Heart right ventricle (tissue), 16 donors: ENCODE results near the gene CHAC1. TPM values are rescaled to one million over a fixed set of nuclear protein-coding genes. Genes with fewer than 3 reads are reported as not detected.
A peak's percentile ranks its signal among the peaks of the same experiment; 100 is the strongest.

ENCODE experiments used
- ATAC-seq, 8 donors: fragments of 200-7000 bp; cut with Tn5 transposase; one replicate each; pipeline ENCODE4 v1.9.1; 2020; ENCODE audit warnings: mild to moderate bottlenecking in 8 of 8, moderate library complexity in 8 of 8, moderate number of reproducible peaks in 1 of 8
- DNase-seq, 2 donors: peaks; one replicate each; pipeline ENCODE4 v3.0.0-alpha.2; 2020
- H3K27ac ChIP-seq, 10 donors: fragments of 200-600 bp; sonication (generic) in 2 of 10; one replicate each; pipeline versions ENCODE4 v1.5.0 to v1.8.0; 2020 to 2022; ENCODE audit warnings: mild to moderate bottlenecking in 3 of 10
- H3K27me3 ChIP-seq, 7 donors: fragments of 200-600 bp; one replicate each; pipeline ENCODE4 v1.8.0; 2021 to 2022; ENCODE audit warnings: mild to moderate bottlenecking in 2 of 7
- H3K36me3 ChIP-seq, 9 donors: fragments of 200-600 bp; sonication (generic) in 1 of 9; one replicate each; pipeline versions ENCODE4 v1.5.0 to v1.8.0; 2020 to 2022; ENCODE audit warnings: mild to moderate bottlenecking in 2 of 9
- H3K4me1 ChIP-seq, 9 donors: fragments of 200-600 bp; sonication (generic) in 1 of 9; one replicate each; pipeline versions ENCODE4 v1.5.0 to v1.8.0; 2020 to 2022; ENCODE audit warnings: mild to moderate bottlenecking in 4 of 9
- H3K4me3 ChIP-seq, 10 donors: fragments of 200-600 bp; sonication (generic) in 2 of 10; one replicate each; pipeline versions ENCODE4 v1.5.0 to v1.8.0; 2020 to 2022; ENCODE audit warnings: mild to moderate bottlenecking in 7 of 10, moderate library complexity in 2 of 10
- H3K9me3 ChIP-seq, 11 donors: fragments of 200-600 bp in 10 of 11; sonication (generic) in 2 of 11; one replicate each; pipeline versions ENCODE4 v1.5.0 to v1.8.0; 2013 to 2022; ENCODE audit warnings: mild to moderate bottlenecking in 2 of 11, control low read depth in 1 of 11, moderate library complexity in 1 of 11
- WGBS, 2 donors: extraction: QIAGEN DNeasy Blood & Tissue Kit; methylation state at CpG; one replicate each; pipeline ENCODE4 v1.1.7; 2013; ENCODE audit warnings: inconsistent platforms in 1 of 2; 5-methylcytosine and 5-hydroxymethylcytosine counted together
- intact Hi-C, 10 donors: fragments of 100-400 bp; cut with DNase I; formaldehyde crosslinking; loops; one replicate each; pipeline versions ENCODE4 v1.11.1 to v1.14.2; 2022
- polyA plus RNA-seq, 2 donors: library from polyadenylated mRNA; stranded (reverse); fragments of 200-250 nt; gene quantifications; one replicate each; pipeline ENCODE4 v1.2.3, GENCODE V29; 2013
- total RNA-seq, 10 donors: library from RNA; stranded (reverse); fragmentation: NEBNext Ultra II Directional in 3 of 10; extraction: Animal tissue kit (Norgen Biotek cat#: 25700) in 3 of 10; gene quantifications; one replicate each; pipeline versions ENCODE4 v1.2.1 to v1.2.4, GENCODE V29; 2021 to 2023
- TF ChIP-seq, protein P1 (sequence below), 9 donors: fragments of 200-600 bp; sonication (generic) in 2 of 9; IDR thresholded peaks; one replicate each; pipeline versions ENCODE4 v1.5.0 to v1.8.0; 2021 to 2022; ENCODE audit warnings: antibody characterized with exemption in 9 of 9, mild to moderate bottlenecking in 5 of 9, moderate library complexity in 1 of 9
- donor health status: Arrhythmogenic right ventricular cardiomyopathy.
- donor health status: ischemic (EF 13 %, LVEDD 7.1; RV severe dilation, severe dysfunction).
- donor health status: healthy with polysubstance abuse.
- donor health status: DM: no; HTN: yes; CAD: no.
- donor health status: DM: no; HTN: no; CAD: no.
- donor health status: ischemic (EF 25% LVEDD 6.9; RV normal size, moderate dysfunction).
- donor health status: ischemic (EF 25% LVEDD 5.7; RV mildly dilated, moderate dysfunction).
- donor health status: healthy.
- donor health status: DM: yes; HTN: yes; CAD: no.
- donor health status: Ischemic cardiomyopathy.
- donor health status: ischemic (EF 35%, LVEDD 5.7; RV mildly dilated, moderate dysfunction).
- donor health status: nonischemic (EF 11% LVEDD 7.7; RV severe dilation, severe dysfunction).
- donor health status: DM: yes; HTN: yes; CAD: no.
- donor health status: PGD.
- donor health status: ischemic (EF 29% LVEDD 5.4; RV normal size, mild dysfunction).
- donor health status: nonischemic (EF 23%, LVEDD 6.1; RV moderate dilation, normal function).

The CHAC1 gene
- total and polyA plus RNA-seq, 12 donors, result 0.31 to 7.6 (median 1.7) TPM

DNA sequence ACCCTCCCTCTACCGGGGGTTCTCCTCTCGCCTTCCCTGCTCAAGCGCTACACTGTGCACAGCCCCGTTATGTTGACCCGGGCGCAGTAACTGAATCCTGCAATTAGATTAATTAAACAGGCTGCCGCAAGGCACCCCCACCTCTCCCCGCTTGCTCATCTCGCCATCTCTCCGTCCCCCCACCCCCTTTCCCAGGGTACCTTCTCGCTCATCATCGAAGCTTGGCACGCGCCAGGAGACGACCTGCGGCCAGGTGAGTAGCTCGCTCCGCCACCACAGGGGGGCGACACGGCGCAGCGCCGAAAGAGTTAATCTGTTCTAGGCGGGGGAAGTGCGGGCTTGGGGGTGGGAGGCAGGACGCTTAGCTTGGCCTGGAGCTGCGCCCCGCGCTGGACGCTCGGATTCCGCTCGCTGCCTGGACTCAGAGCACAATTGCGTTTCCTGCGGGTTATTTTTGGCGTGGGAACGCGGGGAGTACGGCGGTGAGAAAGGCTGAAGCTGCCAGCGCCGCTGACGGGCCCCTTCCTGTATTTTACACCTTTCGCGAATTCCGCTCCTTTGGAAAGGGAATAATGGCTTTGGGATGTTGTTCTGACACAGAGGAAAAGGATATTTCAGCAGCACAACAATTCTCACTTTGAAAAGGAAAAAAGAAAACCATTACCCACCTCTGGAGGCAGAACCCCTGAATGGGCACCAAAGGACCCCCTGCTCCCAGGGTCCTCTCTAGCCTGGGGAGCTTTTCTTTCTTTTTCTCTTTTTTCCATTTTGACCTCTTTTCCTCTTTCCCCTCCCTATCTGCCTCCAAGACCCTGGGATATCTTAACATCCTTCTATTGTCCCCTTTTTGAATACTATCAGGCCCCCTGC lies 22.6 kb upstream of the CHAC1 start:
- TF ChIP-seq, protein P1, sequence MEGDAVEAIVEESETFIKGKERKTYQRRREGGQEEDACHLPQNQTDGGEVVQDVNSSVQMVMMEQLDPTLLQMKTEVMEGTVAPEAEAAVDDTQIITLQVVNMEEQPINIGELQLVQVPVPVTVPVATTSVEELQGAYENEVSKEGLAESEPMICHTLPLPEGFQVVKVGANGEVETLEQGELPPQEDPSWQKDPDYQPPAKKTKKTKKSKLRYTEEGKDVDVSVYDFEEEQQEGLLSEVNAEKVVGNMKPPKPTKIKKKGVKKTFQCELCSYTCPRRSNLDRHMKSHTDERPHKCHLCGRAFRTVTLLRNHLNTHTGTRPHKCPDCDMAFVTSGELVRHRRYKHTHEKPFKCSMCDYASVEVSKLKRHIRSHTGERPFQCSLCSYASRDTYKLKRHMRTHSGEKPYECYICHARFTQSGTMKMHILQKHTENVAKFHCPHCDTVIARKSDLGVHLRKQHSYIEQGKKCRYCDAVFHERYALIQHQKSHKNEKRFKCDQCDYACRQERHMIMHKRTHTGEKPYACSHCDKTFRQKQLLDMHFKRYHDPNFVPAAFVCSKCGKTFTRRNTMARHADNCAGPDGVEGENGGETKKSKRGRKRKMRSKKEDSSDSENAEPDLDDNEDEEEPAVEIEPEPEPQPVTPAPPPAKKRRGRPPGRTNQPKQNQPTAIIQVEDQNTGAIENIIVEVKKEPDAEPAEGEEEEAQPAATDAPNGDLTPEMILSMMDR (IDR thresholded peaks at IDR 0.05), result peak; percentile 26 to 73 (median 51)
- DNase-seq (peak; percentile 78 to 88), ATAC-seq (peak; percentile 50 to 82 (median 68))
- intact Hi-C loops, result loop anchor here in 5 of 10 donors (1.0 to 2.0 kb wide), 2 partner anchors 23 to 24 kb away; no protein-coding TSS in a partner anchor
- peak overlapping the region; percentile 77 to 96 (median 83) for H3K27ac ChIP-seq
- peaks cover 5 to 77% (median 33%) of the 10 kb centered on the region in 7 donors for H3K27me3 ChIP-seq
- H3K9me3 ChIP-seq, result no peaks in the 10 kb centered on the region
- H3K4me3 ChIP-seq, result peak overlapping the region; percentile 55 to 96 (median 74)
- 0 to 1% methylated on average over 46 of the region's 46 CpGs for WGBS, 2 donors
- peaks cover 15 to 90% (median 68%) of the 10 kb centered on the region in 9 donors for H3K4me1 ChIP-seq
- H3K36me3 ChIP-seq, result peaks cover 0 to 47% (median 8%) of the 10 kb centered on the region in 9 donors

DNA sequence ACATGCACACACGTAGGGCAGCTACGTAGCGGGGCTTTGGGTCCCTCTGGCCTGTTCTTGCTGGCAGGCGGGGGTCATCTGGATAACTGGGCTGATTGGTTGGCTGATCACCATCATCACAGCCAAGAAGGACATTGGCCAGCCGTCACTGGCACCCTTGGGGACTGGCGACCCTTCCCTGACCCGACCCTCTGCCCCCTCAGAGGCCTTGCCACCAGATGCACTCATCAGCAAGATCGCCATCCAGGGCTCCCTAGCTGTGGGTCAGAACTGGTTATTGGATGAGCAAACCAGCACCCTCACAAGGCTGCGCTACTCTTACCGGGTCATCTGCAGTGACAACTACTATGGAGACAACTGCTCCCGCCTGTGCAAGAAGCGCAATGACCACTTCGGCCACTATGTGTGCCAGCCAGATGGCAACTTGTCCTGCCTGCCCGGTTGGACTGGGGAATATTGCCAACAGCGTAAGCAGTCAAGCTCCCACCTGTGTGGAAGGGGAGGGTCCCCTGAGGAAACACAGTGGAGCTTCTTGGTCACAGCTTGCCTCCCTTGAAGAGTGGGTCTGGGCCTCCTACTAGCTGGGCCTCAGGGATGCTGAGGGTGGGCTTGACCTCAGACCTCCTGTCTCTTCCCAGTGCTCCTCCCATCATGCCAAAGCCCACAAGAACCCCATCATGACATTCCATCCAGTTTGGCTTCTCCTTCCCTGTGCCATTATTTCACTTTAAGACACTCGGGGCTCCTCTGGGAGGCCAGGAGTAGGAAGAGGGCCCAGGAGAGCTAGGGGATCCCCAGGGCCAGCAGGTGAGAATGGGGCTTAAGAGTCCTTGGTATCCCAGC lies 21.8 kb upstream of the CHAC1 start:
- peak overlapping the region in 9 of 10 donors; percentile 59 to 96 (median 75) for H3K4me3 ChIP-seq
- peak overlapping the region; percentile 36 to 96 (median 82) for H3K27ac ChIP-seq
- WGBS, 2 donors, result 56 to 57% methylated on average over 16 of the region's 16 CpGs

DNA sequence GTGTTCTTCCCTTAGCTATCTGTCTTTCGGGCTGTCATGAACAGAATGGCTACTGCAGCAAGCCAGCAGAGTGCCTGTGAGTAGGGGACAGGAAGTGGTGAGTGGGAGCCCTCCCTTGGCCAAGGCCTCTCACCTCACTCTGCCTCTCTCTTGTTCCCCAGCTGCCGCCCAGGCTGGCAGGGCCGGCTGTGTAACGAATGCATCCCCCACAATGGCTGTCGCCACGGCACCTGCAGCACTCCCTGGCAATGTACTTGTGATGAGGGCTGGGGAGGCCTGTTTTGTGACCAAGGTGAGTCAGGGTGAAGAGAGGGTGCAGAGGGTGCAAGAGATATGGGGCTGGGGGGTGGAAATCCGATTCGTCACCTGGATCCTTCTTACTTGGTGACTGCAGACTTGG lies 21.1 kb upstream of the CHAC1 start:
- WGBS, 2 donors, result 65 to 72% methylated on average over 8 of the region's 8 CpGs
- Histone ChIP-seq H3K9me3 (no peaks in the 10 kb centered on the region), H3K36me3 (peaks cover 0 to 62% (median 8%) of the 10 kb centered on the region in 9 donors), H3K27me3 (peaks cover 5 to 62% (median 26%) of the 10 kb centered on the region in 7 donors), H3K27ac (peak overlapping the region; percentile 36 to 96 (median 82)), H3K4me3 (peak overlapping the region in 9 of 10 donors; percentile 59 to 96 (median 75)), H3K4me1 (peaks cover 20 to 90% (median 68%) of the 10 kb centered on the region in 9 donors)
- intact Hi-C loops, result no loop called here
- ATAC-seq (no peak), DNase-seq (no peak)
- TF ChIP-seq, protein P1 (IDR thresholded peaks at IDR 0.05), result no peak

More for the DNA sequence above, 21.8 kb upstream of the CHAC1 start:
- Histone ChIP-seq H3K27me3 (peaks cover 5 to 69% (median 30%) of the 10 kb centered on the region in 7 donors), H3K36me3 (peaks cover 0 to 56% (median 8%) of the 10 kb centered on the region in 9 donors), H3K4me1 (peaks cover 15 to 90% (median 65%) of the 10 kb centered on the region in 9 donors), H3K9me3 (no peaks in the 10 kb centered on the region)
- no peak for DNase-seq
- TF ChIP-seq, protein P1 (IDR thresholded peaks at IDR 0.05), result no peak
- intact Hi-C loops, result loop anchor here in 3 of 10 donors (2.0 kb wide), 1 partner anchor 25 kb away; no protein-coding TSS in a partner anchor
- no peak for ATAC-seq
